Measurements from ENCODE around the gene LINS1. TPM values are rescaled to one million over a fixed set of nuclear protein-coding genes. Genes with fewer than 3 reads are reported as not detected.
A peak's percentile ranks its signal among the peaks of the same experiment; 100 is the strongest.

LINS1 gene, protein sequence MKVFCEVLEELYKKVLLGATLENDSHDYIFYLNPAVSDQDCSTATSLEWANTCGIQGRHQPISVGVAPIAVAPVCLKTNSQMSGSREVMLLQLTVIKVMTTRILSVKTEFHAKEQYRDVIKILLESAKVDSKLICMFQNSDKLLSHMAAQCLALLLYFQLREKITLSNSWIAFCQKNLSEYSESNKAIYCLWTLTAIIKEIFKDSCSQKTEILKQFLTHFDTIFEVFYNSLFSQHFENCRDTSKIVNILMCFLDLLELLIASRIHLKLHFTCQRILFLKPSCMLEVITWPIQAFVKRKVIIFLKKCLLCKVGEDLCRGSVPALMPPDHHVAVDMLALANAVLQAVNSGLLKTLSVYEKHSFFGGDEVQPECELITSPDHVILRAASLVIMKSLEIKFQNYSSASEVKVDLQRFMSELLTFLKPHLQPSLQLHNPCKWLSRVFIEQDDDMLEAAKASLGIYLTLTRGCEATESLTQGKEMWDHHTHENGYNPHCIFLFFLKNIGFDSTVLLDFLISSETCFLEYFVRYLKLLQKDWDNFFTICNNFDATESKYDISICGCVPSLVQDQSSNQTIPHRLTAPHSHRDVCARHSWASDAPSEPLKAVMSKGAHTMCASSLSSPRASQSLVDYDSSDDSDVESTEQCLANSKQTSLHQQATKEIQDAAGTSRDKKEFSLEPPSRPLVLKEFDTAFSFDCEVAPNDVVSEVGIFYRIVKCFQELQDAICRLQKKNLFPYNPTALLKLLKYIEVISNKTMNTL
- 1 to 10 TPM; 4.5 to 8.6 (median 5.1) TPM for total RNA-seq
- long read RNA-seq, partial matches to known transcripts, result 0 of 2 reads
- long read RNA-seq, other reads (novel, unspliced or antisense), result 2 of 2 reads

DNA sequence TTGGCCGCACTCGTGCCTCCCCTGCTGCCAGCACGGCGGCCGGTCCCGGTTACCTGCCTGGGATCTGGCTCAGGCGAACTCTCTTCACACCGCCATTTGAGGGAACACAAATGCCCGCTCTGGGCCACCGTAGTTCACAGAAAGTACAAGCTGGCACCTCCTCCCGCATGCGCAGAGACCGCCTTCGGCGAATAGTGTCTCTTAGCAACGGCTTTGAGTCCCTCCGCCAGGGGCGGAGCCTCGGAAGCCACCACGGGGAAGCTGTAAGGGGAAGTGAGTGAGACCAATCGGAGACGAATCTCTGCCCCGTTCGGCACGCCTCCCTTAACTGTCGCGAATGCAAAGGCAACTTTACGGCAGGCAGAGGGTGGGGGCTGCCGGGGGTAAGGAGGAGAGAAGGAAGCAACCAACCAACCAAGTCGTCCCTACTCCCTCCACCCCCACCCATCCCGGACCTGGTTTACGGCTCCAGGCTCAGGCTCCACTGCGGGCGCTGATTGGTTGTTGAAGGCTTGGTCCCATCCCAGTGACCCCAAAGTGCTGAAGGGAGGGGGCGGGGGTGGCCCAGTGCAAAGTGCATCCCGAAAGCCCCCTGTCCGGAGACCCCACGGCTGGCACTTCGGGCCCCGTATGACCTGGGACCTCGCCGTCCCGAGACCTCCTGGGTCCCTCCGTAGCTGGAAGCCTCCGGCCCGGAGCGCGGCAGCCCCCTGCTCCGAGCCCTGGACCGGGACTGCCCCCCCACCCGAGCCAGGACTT, at the start of gene LINS1, which contains the start of gene ASB7:
LINS1 (minus strand) TSS at position 121 of the 759 bp plus-strand sequence. CDS start 21,342 bp downstream, outside the sequence.
ASB7 (plus strand) TSS at position 526 of the 759 bp plus-strand sequence. CDS start 9,628 bp downstream, outside the sequence.
- peak within 1 kb of the TSS; percentile 68 to 88 (median 82) for H3K27ac ChIP-seq

DNA sequence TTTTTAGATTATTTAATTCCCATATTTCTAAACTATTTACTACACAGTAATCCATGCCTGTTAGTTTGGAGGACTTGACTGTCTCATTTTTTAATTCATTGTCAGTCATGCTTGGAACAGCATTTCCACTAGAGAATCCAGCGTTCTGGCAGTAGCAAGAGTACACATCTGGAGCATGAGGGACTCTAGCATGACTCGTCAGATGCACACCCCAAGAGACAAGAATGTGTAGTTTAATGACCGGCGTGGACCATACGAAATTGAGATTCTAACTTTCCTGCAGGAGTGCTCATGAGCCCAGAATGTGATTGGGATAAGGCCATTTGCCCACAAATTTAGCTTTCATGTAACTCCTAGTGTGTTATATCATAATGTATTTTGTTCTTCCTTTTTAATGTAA, 49.3 kb upstream of the LINS1 start:
- ATAC-seq, result no peak

More for the DNA sequence above, at the start of gene LINS1, which contains the start of gene ASB7:
- intact Hi-C loops (cut with DNase I), result no loop called here
- H3K9me3 ChIP-seq, result no peaks in the 10 kb centered on the region
- TF ChIP-seq, protein P1, sequence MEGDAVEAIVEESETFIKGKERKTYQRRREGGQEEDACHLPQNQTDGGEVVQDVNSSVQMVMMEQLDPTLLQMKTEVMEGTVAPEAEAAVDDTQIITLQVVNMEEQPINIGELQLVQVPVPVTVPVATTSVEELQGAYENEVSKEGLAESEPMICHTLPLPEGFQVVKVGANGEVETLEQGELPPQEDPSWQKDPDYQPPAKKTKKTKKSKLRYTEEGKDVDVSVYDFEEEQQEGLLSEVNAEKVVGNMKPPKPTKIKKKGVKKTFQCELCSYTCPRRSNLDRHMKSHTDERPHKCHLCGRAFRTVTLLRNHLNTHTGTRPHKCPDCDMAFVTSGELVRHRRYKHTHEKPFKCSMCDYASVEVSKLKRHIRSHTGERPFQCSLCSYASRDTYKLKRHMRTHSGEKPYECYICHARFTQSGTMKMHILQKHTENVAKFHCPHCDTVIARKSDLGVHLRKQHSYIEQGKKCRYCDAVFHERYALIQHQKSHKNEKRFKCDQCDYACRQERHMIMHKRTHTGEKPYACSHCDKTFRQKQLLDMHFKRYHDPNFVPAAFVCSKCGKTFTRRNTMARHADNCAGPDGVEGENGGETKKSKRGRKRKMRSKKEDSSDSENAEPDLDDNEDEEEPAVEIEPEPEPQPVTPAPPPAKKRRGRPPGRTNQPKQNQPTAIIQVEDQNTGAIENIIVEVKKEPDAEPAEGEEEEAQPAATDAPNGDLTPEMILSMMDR (IDR thresholded peaks at IDR 0.05), result no peak
- peak; percentile 34 for TF ChIP-seq POLR2A (IDR thresholded peaks at IDR 0.05)
- peaks cover 0 to 18% (median 6%) of the 10 kb centered on the region in 4 donors for H3K36me3 ChIP-seq
- no peaks in the 10 kb centered on the region for H3K27me3 ChIP-seq
- H3K4me3 ChIP-seq, result peak within 1 kb of the TSS; percentile 96
- H3K4me1 ChIP-seq, result peaks cover 0 to 24% (median 0%) of the 10 kb centered on the region in 4 donors
- 3% methylated on average over 13 of the region's 51 CpGs for WGBS (ENCODE audit: insufficient coverage, low coverage, low lambda C conversion rate, missing lambda C conversion rate)
- peak; percentile 95 to 98 (median 96) for ATAC-seq
- DNase-seq, result peak; percentile 100

DNA sequence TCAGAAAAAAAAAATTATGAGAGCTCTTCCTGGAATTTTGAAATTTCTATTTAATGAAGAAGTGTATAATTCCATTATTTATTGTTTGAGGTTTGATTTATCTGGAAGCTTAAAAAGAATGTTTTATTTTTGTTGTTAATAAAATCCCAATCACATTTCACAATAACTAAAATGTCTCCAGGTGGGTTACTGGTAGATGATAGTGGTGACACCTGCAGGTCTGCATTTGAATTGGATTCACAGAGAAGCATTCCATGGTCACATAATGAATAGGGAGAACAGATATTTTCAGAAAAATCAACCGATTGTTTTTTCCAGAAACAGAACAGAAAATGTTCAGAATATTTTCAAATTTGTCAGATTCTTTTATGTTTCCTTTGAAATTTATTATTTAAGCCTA, 48.7 kb upstream of the LINS1 start:
- peaks cover 0 to 16% (median 0%) of the 10 kb centered on the region in 4 donors for H3K36me3 ChIP-seq
- H3K27ac ChIP-seq, result no peak overlapping the region
- H3K9me3 ChIP-seq, result no peaks in the 10 kb centered on the region
- no peaks in the 10 kb centered on the region for H3K4me1 ChIP-seq
- TF ChIP-seq, protein P1 (IDR thresholded peaks at IDR 0.05), result peak in 3 of 4 donors; percentile 29 to 36 (median 33)
- TF ChIP-seq POLR2A (IDR thresholded peaks at IDR 0.05), result no peak
- intact Hi-C loops (cut with DNase I), result loop anchor here in 1 of 2 donors (10.0 kb wide), 1 partner anchor 134 kb away; no protein-coding TSS in a partner anchor
- 71% methylated on average over 1 of the region's 1 CpG for WGBS (ENCODE audit: insufficient coverage, low coverage, low lambda C conversion rate, missing lambda C conversion rate)
- no peaks in the 10 kb centered on the region for H3K27me3 ChIP-seq
- DNase-seq (no peak), ATAC-seq (peak in 1 of 4 donors; percentile 56)
- H3K4me3 ChIP-seq, result no peak overlapping the region

More for the DNA sequence above, 49.3 kb upstream of the LINS1 start:
- intact Hi-C loops (cut with DNase I), result loop anchor here in 1 of 2 donors (10.0 kb wide), 1 partner anchor 134 kb away; no protein-coding TSS in a partner anchor
- H3K4me1 ChIP-seq, result no peaks in the 10 kb centered on the region
- TF ChIP-seq, protein P1 (IDR thresholded peaks at IDR 0.05), result no peak
- no peak for TF ChIP-seq POLR2A (IDR thresholded peaks at IDR 0.05)
- no peaks in the 10 kb centered on the region for H3K9me3 ChIP-seq
- peaks cover 0 to 16% (median 0%) of the 10 kb centered on the region in 4 donors for H3K36me3 ChIP-seq
- WGBS (ENCODE audit: insufficient coverage, low coverage, low lambda C conversion rate, missing lambda C conversion rate), result 85% methylated on average over 5 of the region's 5 CpGs
- DNase-seq, result no peak
- no peak overlapping the region for H3K27ac ChIP-seq
- H3K27me3 ChIP-seq, result no peaks in the 10 kb centered on the region
- no peak overlapping the region for H3K4me3 ChIP-seq

DNA sequence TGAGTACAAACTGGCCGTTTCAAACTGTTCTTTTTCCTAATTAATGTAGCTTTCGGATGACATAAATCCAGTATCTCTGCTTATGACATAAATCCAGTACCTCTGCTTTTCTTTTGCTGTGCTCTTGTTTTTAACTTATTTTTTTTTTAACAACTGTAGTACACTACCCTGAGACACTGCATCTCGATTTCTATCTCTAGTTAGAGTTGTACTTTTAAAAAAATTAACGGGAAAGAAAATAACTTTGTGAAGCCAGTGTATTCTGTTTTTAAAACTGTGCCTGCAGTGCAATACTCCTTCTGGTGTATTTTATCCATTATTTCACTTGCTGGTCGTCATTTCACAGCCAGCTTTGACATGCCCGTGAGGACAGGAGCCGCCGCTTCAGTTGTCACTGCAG, 47.0 kb upstream of the LINS1 start:
- intact Hi-C loops (cut with DNase I), result no loop called here
- no peak for TF ChIP-seq POLR2A (IDR thresholded peaks at IDR 0.05)
- TF ChIP-seq, protein P1 (IDR thresholded peaks at IDR 0.05), result no peak
- H3K36me3 ChIP-seq, result peaks cover 0 to 16% (median 0%) of the 10 kb centered on the region in 4 donors
- H3K9me3 ChIP-seq, result no peaks in the 10 kb centered on the region
- DNase-seq, result no peak
- H3K27me3 ChIP-seq, result no peaks in the 10 kb centered on the region
- 93% methylated on average over 8 of the region's 8 CpGs for WGBS (ENCODE audit: insufficient coverage, low coverage, low lambda C conversion rate, missing lambda C conversion rate)
- ATAC-seq, result no peak
- H3K4me1 ChIP-seq, result no peaks in the 10 kb centered on the region
- H3K4me3 ChIP-seq, result no peak overlapping the region
- H3K27ac ChIP-seq, result no peak overlapping the region
